ENCODE results near the gene RNPEP.

The RNPEP gene

DNA sequence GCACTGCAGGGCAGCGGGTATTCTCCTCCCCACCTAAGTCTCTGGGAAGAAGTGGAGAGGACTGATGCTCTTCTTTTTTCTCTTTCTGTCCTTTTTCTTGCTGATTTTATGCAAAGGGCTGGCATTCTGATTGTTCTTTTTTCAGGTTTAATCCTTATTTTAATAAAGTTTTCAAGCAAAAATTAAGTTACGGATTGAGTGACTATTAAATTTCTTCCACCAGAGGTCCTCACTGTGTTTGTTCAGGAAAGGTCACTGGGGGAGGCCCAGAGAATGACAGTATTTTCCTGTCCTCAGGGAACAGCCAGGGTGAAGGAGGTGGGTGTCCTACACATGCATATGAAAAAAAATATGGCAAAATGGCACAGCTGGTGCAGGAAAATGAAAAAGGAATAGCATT is 23.5 kb downstream of the RNPEP start:
- Histone ChIP-seq H3K27me3 (ENCODE audit: insufficient read depth, poor library complexity, severe bottlenecking) (no peaks in the 10 kb centered on the region), H3K4me3 (replicated peaks; ENCODE audit: insufficient read depth, low read length) (no peak overlapping the region), H3K27ac (replicated peaks) (no peak overlapping the region)
- no peak for DNase-seq (ENCODE audit: low read depth in 1 of 2, low spot score in 1 of 2)
- no peak for TF ChIP-seq SPI1 (IDR thresholded peaks at IDR 0.05; ENCODE audit: borderline replicate concordance, low read depth)
- no peak for TF ChIP-seq GABPA (IDR thresholded peaks at IDR 0.05; ENCODE audit: low read depth)
- TF ChIP-seq, protein P1, sequence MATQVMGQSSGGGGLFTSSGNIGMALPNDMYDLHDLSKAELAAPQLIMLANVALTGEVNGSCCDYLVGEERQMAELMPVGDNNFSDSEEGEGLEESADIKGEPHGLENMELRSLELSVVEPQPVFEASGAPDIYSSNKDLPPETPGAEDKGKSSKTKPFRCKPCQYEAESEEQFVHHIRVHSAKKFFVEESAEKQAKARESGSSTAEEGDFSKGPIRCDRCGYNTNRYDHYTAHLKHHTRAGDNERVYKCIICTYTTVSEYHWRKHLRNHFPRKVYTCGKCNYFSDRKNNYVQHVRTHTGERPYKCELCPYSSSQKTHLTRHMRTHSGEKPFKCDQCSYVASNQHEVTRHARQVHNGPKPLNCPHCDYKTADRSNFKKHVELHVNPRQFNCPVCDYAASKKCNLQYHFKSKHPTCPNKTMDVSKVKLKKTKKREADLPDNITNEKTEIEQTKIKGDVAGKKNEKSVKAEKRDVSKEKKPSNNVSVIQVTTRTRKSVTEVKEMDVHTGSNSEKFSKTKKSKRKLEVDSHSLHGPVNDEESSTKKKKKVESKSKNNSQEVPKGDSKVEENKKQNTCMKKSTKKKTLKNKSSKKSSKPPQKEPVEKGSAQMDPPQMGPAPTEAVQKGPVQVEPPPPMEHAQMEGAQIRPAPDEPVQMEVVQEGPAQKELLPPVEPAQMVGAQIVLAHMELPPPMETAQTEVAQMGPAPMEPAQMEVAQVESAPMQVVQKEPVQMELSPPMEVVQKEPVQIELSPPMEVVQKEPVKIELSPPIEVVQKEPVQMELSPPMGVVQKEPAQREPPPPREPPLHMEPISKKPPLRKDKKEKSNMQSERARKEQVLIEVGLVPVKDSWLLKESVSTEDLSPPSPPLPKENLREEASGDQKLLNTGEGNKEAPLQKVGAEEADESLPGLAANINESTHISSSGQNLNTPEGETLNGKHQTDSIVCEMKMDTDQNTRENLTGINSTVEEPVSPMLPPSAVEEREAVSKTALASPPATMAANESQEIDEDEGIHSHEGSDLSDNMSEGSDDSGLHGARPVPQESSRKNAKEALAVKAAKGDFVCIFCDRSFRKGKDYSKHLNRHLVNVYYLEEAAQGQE (IDR thresholded peaks at IDR 0.05; ENCODE audit: insufficient replicate concordance, low read depth): no peak
- no peak for TF ChIP-seq POLR2AphosphoS5 (IDR thresholded peaks at IDR 0.05; ENCODE audit: low read depth)
- TF ChIP-seq, protein P2, sequence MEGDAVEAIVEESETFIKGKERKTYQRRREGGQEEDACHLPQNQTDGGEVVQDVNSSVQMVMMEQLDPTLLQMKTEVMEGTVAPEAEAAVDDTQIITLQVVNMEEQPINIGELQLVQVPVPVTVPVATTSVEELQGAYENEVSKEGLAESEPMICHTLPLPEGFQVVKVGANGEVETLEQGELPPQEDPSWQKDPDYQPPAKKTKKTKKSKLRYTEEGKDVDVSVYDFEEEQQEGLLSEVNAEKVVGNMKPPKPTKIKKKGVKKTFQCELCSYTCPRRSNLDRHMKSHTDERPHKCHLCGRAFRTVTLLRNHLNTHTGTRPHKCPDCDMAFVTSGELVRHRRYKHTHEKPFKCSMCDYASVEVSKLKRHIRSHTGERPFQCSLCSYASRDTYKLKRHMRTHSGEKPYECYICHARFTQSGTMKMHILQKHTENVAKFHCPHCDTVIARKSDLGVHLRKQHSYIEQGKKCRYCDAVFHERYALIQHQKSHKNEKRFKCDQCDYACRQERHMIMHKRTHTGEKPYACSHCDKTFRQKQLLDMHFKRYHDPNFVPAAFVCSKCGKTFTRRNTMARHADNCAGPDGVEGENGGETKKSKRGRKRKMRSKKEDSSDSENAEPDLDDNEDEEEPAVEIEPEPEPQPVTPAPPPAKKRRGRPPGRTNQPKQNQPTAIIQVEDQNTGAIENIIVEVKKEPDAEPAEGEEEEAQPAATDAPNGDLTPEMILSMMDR (IDR thresholded peaks at IDR 0.05; ENCODE audit: insufficient read depth, low read length): no peak

DNA sequence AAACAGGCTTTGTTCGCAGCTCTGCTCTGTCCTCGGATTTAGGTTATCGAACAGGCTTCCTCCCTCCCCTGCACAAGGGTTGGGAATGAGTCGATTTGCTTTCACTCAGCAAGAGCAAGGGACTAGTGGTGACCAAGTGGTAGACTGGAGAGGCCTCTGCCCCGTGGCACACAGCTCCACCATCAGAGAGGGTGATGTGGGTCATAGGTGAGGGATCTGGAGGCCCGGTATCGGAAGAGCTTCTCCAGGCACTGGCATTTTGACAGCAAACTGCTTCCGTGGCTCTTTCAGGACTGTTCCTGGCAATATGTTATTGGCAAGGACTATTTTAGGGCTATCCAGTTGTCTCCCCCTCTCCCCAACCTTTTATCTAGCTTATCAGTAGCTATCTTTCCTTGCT is 24.9 kb downstream of the RNPEP start:
- no peak overlapping the region for H3K27ac ChIP-seq (replicated peaks)
- no peak overlapping the region for H3K4me3 ChIP-seq (replicated peaks; ENCODE audit: insufficient read depth, low read length)
- TF ChIP-seq SPI1 (IDR thresholded peaks at IDR 0.05; ENCODE audit: borderline replicate concordance, low read depth) (no peak), GABPA (IDR thresholded peaks at IDR 0.05; ENCODE audit: low read depth) (no peak), POLR2AphosphoS5 (IDR thresholded peaks at IDR 0.05; ENCODE audit: low read depth) (no peak)
- TF ChIP-seq, protein P2 (IDR thresholded peaks at IDR 0.05; ENCODE audit: insufficient read depth, low read length): no peak
- TF ChIP-seq, protein P1 (IDR thresholded peaks at IDR 0.05; ENCODE audit: insufficient replicate concordance, low read depth): no peak
- DNase-seq (ENCODE audit: low read depth in 1 of 2, low spot score in 1 of 2): no peak
- no peaks in the 10 kb centered on the region for H3K27me3 ChIP-seq (ENCODE audit: insufficient read depth, poor library complexity, severe bottlenecking)

GRCh38 chr1:202007805-202008489 is 25.5 kb downstream of the RNPEP start:
- no peak for DNase-seq (ENCODE audit: low read depth in 1 of 2, low spot score in 1 of 2)
- Histone ChIP-seq H3K27me3 (ENCODE audit: insufficient read depth, poor library complexity, severe bottlenecking) (no peaks in the 10 kb centered on the region), H3K4me3 (replicated peaks; ENCODE audit: insufficient read depth, low read length) (no peak overlapping the region), H3K27ac (replicated peaks) (no peak overlapping the region)
- no peak for TF ChIP-seq GABPA (IDR thresholded peaks at IDR 0.05; ENCODE audit: low read depth)
- TF ChIP-seq, protein P1 (IDR thresholded peaks at IDR 0.05; ENCODE audit: insufficient replicate concordance, low read depth): no peak
- TF ChIP-seq, protein P2 (IDR thresholded peaks at IDR 0.05; ENCODE audit: insufficient read depth, low read length): no peak
- no peak for TF ChIP-seq POLR2AphosphoS5 (IDR thresholded peaks at IDR 0.05; ENCODE audit: low read depth)
- TF ChIP-seq SPI1 (IDR thresholded peaks at IDR 0.05; ENCODE audit: borderline replicate concordance, low read depth): no peak

Measured in HL-60 (cell line).